ENCODE data around the gene COL4A3.
"Not testable (repeated sequence)": the region's sequence is repeated elsewhere in the genome, so short reads cannot be mapped to it uniquely, and the experiment has no call there.

Gene COL4A3

DNA sequence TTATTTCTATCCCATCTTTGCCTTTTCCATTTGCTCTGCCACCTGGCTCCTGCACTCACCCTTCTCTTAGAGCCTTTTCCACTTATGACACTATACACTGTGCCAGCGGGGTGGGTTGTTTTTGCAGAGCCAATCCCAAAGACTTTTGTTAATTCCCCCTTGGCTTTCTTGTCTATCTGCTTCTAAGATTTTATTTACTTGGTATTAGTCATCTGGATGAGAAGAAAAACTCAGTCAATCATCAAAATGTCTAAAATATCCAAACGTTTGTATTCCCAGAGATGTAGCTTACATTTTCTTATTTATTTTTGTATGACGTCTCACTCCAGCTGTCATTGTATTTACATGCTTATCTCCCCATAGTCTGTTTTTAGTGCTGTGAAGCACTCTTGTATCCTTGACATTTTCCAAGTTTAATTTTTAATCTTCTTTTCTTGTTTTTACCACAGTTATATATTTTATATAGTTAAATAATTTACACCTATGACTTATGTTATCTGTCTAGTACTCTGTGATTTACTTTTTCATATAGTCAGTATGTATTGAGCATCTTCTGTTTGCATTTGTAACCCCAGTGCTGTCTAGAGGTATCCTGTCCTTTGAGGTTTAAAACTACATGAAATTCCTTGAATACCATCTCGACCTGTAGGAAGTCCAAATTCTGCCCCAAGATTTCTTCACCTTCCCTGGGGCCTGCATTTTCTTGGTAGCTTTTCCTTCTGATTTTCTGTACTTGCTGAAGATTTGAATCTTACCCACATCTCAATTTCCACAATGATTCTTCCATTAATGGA is 55.1 kb downstream of the COL4A3 start:
- TF ChIP-seq SPI1 (IDR thresholded peaks at IDR 0.05; ENCODE audit: low read depth, low read length) (no peak), POLR2A (IDR thresholded peaks at IDR 0.05; ENCODE audit: low read depth, low read length) (no peak), TAF1 (IDR thresholded peaks at IDR 0.05; ENCODE audit: low read depth, low read length) (no peak), POU2F2 (IDR thresholded peaks at IDR 0.05; ENCODE audit: low read depth, low read length) (no peak)
- FAIRE-seq, result no peak

DNA sequence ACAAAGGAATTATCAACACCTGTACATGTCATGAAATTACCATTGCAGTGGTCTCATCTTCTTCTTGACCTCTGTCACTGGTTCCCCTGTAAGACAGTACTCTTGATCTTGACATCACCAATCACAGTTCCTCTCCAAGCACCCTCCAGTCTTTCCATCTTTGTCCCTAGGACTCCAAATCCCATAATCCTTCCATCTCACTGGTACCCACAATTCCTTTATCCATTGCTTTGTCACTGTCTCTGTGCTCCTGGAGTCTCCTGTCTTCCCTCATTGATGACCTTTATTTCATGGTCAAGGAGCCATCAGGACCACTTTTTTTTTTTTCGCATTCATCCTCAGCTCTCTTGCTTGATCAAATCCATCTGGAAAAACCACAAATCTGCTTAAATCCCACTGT is 56.7 kb downstream of the COL4A3 start:
- DNase-seq (ENCODE audit: insufficient read length, low spot score) (no peak), FAIRE-seq (no peak)
- no peak for TF ChIP-seq SPI1 (IDR thresholded peaks at IDR 0.05; ENCODE audit: low read depth, low read length)
- TF ChIP-seq POU2F2 (IDR thresholded peaks at IDR 0.05; ENCODE audit: low read depth, low read length), result no peak
- TF ChIP-seq POLR2A (IDR thresholded peaks at IDR 0.05; ENCODE audit: low read depth, low read length), result no peak

More for the DNA sequence above, 55.1 kb downstream of the COL4A3 start:
- DNase-seq (ENCODE audit: insufficient read length, low spot score), result no peak

DNA sequence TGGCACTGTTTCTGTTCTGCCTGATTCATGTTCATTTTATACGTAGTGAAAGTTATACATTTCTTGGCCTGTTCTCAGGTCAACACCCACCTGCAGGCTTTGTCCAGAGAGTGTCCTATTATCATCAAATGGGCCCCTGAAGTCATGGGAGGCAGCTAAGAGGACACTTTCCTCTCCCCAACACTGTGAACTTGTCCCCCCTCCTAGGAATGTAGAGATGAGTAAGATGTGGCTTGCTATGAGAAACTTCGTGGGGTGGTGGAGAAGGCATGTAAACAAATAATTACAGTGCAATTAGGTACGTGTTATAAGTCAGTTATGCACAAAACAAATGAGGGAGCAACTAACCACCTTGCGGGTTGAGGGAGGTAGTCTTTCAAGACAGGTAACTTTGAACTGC is 57.9 kb downstream of the COL4A3 start:
- FAIRE-seq (no peak), DNase-seq (ENCODE audit: insufficient read length, low spot score) (no peak)
- no peak for TF ChIP-seq PAX5 (IDR thresholded peaks at IDR 0.05; ENCODE audit: insufficient read depth, low read length, severe bottlenecking)
- TF ChIP-seq SPI1 (IDR thresholded peaks at IDR 0.05; ENCODE audit: low read depth, low read length), result no peak
- no peak for TF ChIP-seq POU2F2 (IDR thresholded peaks at IDR 0.05; ENCODE audit: low read depth, low read length)
- no peak for TF ChIP-seq POLR2A (IDR thresholded peaks at IDR 0.05; ENCODE audit: low read depth, low read length)
- TF ChIP-seq POLR2AphosphoS5 (IDR thresholded peaks at IDR 0.05; ENCODE audit: low read depth, low read length), result no peak
- TF ChIP-seq TAF1 (IDR thresholded peaks at IDR 0.05; ENCODE audit: low read depth, low read length), result no peak

DNA sequence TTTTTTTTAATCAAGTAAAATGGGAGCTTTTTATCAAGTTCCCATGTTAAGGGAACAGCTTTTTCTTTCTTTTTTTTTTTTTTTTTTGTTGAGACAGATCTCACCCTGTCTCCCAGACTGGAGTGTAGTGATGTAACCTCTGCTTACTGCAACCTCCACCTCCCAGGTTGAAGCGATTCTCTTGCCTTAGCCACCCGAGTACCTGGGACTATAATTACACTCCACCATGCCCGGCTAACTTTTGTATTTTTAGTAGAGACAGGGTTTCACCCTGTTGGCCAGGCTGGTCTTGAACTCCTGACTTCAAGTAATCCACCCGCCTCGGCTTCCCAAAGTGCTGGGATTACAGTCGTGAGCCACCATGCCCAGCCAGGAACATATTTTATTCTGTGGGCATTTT is 61.2 kb downstream of the COL4A3 start:
- not testable (repeated sequence) for FAIRE-seq; DNase-seq (ENCODE audit: insufficient read length, low spot score)

DNA sequence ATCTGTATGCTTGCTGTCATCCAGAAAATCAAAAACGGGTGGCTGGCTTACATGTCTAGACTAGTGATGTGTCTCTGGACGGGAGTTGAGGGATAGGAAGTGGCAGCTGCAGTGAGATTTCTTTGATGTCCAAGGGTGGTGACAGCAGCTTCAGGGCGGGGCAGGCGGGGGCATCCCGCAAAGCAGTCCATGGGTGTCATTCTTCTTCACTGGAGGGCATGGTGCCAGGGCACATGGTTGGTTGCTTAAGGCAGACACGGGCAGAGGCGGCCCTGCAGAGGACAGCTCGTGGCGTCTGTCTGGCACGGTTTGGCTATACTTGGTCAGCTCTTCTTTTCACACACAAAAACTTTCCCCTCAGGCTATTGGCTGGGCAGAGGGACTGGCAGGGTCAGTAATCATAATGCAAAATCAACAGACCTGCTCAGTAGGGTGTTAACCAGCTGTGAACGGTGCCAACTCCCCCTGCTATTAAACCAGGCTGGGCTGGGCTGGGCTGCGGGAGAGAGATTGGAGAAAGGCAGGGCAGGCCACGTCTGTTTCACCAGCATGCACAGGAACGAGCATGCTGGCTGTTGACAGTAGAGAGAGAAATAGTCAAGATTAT is 63.7 kb downstream of the COL4A3 start:
- no peak for FAIRE-seq
- TF ChIP-seq SPI1 (IDR thresholded peaks at IDR 0.05; ENCODE audit: low read depth, low read length) (no peak), POU2F2 (IDR thresholded peaks at IDR 0.05; ENCODE audit: low read depth, low read length) (no peak), PAX5 (IDR thresholded peaks at IDR 0.05; ENCODE audit: insufficient read depth, low read length, severe bottlenecking) (no peak), POLR2AphosphoS5 (IDR thresholded peaks at IDR 0.05; ENCODE audit: low read depth, low read length) (no peak), POLR2A (IDR thresholded peaks at IDR 0.05; ENCODE audit: low read depth, low read length) (no peak), TAF1 (IDR thresholded peaks at IDR 0.05; ENCODE audit: low read depth, low read length) (no peak)
- DNase-seq (ENCODE audit: insufficient read length, low spot score), result no peak

DNA sequence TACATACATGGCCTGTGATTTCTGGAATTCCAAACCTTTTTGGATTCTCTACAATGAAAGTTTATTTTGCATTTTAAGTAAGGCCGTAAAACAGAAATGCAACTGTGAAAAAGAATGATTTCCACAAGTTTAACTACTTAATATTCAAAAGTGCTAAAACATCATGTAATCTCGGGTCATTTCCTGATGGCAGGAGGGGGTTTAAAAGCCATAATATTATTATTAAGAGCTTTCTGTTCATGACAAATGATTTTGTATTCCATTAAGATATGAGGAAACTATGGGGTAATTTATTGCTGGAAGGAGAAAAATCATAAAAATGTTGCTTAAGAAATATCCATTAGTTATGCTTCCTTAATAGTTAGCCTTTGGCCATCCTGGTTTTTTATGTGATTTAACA is 65.7 kb downstream of the COL4A3 start:
- no peak for DNase-seq (ENCODE audit: insufficient read length, low spot score)
- TF ChIP-seq POLR2A (IDR thresholded peaks at IDR 0.05; ENCODE audit: low read depth, low read length), result no peak
- FAIRE-seq, result no peak

DNA sequence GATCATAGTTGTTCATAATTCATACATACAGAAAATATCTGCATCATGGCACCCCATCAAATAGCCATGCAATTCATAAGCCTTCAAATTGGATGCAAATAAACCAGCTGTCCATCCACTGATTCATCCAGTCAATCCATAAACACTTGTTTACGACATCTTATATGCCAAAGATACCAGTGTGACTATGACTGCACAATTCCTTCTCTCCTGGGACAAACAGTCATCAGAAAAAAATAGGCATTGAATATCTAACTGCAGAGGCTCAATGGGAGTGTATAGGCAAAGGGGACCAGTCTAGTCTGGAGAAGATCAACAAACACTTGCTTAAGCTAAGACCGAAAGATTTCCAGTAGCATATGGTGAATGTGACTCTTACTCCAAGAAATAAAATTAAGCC is 70.0 kb downstream of the COL4A3 start:
- no peak for FAIRE-seq
- no peak for TF ChIP-seq TAF1 (IDR thresholded peaks at IDR 0.05; ENCODE audit: low read depth, low read length)
- TF ChIP-seq POLR2A (IDR thresholded peaks at IDR 0.05; ENCODE audit: low read depth, low read length), result no peak
- TF ChIP-seq PAX5 (IDR thresholded peaks at IDR 0.05; ENCODE audit: insufficient read depth, low read length, severe bottlenecking), result no peak
- TF ChIP-seq SPI1 (IDR thresholded peaks at IDR 0.05; ENCODE audit: low read depth, low read length), result no peak
- no peak for TF ChIP-seq POLR2AphosphoS5 (IDR thresholded peaks at IDR 0.05; ENCODE audit: low read depth, low read length)
- no peak for TF ChIP-seq POU2F2 (IDR thresholded peaks at IDR 0.05; ENCODE audit: low read depth, low read length)
- no peak for DNase-seq (ENCODE audit: insufficient read length, low spot score)

DNA sequence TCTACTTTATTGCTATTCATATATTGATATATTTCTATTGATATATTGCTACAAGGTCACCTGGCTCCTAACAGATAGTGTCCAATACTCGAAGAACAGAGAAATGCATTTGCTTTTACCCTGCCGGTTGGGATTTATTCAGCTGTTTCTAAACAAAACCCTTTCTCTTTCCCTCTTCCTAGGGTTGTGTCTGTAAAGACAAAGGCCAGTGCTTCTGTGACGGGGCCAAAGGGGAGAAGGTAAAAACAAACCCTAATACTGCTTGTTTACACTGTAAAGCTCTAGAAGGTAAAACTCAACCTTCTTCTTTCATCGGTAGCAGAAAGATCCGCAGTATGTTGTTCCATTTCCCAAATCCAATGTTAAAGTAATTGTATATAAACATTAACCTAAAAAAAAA is 73.4 kb downstream of the COL4A3 start:
- FAIRE-seq, result no peak
- no peak for DNase-seq (ENCODE audit: insufficient read length, low spot score)
- no peak for TF ChIP-seq POLR2AphosphoS5 (IDR thresholded peaks at IDR 0.05; ENCODE audit: low read depth, low read length)
- TF ChIP-seq SPI1 (IDR thresholded peaks at IDR 0.05; ENCODE audit: low read depth, low read length), result no peak
- TF ChIP-seq POLR2A (IDR thresholded peaks at IDR 0.05; ENCODE audit: low read depth, low read length), result no peak
- no peak for TF ChIP-seq TAF1 (IDR thresholded peaks at IDR 0.05; ENCODE audit: low read depth, low read length)

DNA sequence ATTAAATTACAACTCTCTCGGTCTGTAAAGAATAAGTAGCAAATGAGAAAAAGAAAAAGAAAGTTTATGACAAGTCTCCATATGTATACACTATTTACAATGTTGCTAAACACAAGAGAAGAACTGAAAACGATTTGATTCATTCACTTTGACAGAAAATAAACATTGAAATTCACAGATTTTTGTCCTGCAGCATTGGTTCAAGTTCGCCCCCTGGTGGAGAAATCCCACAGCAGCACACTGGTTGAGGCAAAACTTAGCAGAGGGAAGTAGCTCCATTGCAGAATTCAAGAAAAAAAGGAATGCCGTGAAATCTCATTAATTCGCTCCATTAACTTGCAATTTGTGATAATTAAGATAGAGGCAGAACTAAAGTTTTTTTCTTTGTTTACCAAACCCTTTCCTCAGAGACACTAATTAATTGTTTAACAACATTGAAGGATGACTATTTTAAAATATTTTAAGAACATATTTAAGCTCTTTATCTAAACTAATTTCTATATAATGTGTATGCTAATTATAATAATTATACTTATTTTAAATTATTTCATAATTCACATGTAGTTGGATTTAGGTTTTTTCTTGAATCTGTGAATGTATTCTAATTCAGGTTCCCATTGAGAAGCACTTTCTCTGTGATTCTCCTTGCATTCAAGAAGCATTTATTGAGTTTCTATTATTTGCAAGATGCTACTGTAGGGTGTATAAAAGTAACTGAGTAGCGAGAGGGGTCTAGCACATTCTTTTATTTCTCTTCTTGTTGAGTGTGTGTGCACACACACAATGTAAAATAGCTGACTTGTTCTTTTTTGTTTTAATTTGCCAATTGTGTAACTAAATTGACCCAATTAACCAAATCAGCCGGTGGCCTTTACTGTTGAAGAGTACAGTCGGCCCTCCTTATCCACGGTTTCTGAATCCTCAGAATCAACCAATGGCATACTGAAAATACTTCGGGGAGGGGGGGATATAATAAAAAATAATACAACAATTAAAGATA is 74.1 kb downstream of the COL4A3 start:
- TF ChIP-seq POLR2A (IDR thresholded peaks at IDR 0.05; ENCODE audit: low read depth, low read length) (no peak), POLR2AphosphoS5 (IDR thresholded peaks at IDR 0.05; ENCODE audit: low read depth, low read length) (no peak), SPI1 (IDR thresholded peaks at IDR 0.05; ENCODE audit: low read depth, low read length) (no peak), PAX5 (IDR thresholded peaks at IDR 0.05; ENCODE audit: insufficient read depth, low read length, severe bottlenecking) (no peak), POU2F2 (IDR thresholded peaks at IDR 0.05; ENCODE audit: low read depth, low read length) (no peak), TAF1 (IDR thresholded peaks at IDR 0.05; ENCODE audit: low read depth, low read length) (no peak)
- FAIRE-seq (peak; percentile 86), DNase-seq (ENCODE audit: insufficient read length, low spot score) (peak; percentile 27)

DNA sequence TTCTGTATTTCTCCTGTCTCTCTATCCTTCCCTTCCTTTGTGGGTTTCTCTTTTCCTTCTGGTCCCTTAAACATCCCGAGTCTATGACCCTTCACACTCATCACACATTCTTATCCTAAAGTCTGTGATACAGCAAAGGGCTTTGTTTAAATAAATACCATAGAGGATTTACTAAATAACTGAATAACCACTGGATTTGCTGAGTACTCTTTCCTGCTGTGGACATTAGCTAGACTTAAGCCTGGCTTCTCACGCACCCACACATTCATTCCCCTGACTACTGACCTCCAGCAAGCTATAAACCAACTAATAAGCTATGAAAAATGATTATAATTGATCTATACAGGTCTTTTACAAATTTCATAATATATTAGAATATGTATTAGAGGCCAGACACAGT is 76.6 kb downstream of the COL4A3 start:
- no peak for DNase-seq (ENCODE audit: insufficient read length, low spot score)
- TF ChIP-seq SPI1 (IDR thresholded peaks at IDR 0.05; ENCODE audit: low read depth, low read length) (no peak), TAF1 (IDR thresholded peaks at IDR 0.05; ENCODE audit: low read depth, low read length) (no peak), POLR2AphosphoS5 (IDR thresholded peaks at IDR 0.05; ENCODE audit: low read depth, low read length) (no peak), POLR2A (IDR thresholded peaks at IDR 0.05; ENCODE audit: low read depth, low read length) (no peak), POU2F2 (IDR thresholded peaks at IDR 0.05; ENCODE audit: low read depth, low read length) (no peak), PAX5 (IDR thresholded peaks at IDR 0.05; ENCODE audit: insufficient read depth, low read length, severe bottlenecking) (no peak)
- FAIRE-seq, result no peak

Measured in GM12891 (cell line).